Measurements from ENCODE around the gene GYG1. TPM values are rescaled to one million over a fixed set of nuclear protein-coding genes. Genes with fewer than 3 reads are reported as not detected.

Gene GYG1
- total RNA-seq, 1 experiment from 2014 or later: 34.8 TPM

DNA sequence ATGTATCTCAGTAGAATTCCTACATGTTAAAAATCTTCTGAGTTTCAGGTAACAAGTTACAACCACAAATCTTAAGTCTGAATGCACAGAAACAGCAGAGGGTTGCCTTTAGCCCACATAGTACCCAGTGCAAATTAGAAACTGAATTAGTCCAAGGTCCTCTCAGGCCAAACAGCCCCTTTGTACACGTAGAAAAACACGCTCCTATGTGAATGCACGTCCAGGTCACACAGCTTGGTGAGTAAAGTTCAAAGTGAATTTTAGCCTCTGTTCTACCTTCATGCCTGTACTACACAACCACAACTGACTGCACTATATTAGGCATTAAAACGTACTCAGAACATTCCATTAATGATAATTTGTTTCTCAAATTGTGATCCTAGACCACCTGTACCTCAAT is 46.3 kb downstream of the GYG1 start:
- no peak overlapping the region for H3K4me3 Mint-ChIP-seq
- peak overlapping the region; percentile 22; the same call in 1 of the 2 replicates for H3K27ac Mint-ChIP-seq
- H3K36me3 Mint-ChIP-seq: peaks cover 61% of the 10 kb centered on the region
- no peaks in the 10 kb centered on the region for H3K9me3 Mint-ChIP-seq
- ChIA-PET CTCF (no interaction called here), POLR2A (no interaction called here)
- no peaks in the 10 kb centered on the region for H3K4me1 Mint-ChIP-seq
- H3K27me3 Mint-ChIP-seq (ENCODE audit: low read depth): no peaks in the 10 kb centered on the region
- ATAC-seq: no peak
- no peak for DNase-seq (ENCODE audit: low spot score)
- no peak for TF ChIP-seq CBFB (CRISPR knock-in tag; IDR thresholded peaks at IDR 0.05; ENCODE audit: low read depth)
- no peak for TF ChIP-seq NFE2L1 (CRISPR knock-in tag; IDR thresholded peaks at IDR 0.05)
- no peak for TF ChIP-seq TP53 (CRISPR knock-in tag; IDR thresholded peaks at IDR 0.05)
- no peak for TF ChIP-seq NFATC4 (CRISPR knock-in tag; IDR thresholded peaks at IDR 0.05)
- TF ChIP-seq, protein P1, sequence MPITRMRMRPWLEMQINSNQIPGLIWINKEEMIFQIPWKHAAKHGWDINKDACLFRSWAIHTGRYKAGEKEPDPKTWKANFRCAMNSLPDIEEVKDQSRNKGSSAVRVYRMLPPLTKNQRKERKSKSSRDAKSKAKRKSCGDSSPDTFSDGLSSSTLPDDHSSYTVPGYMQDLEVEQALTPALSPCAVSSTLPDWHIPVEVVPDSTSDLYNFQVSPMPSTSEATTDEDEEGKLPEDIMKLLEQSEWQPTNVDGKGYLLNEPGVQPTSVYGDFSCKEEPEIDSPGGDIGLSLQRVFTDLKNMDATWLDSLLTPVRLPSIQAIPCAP (CRISPR knock-in tag; IDR thresholded peaks at IDR 0.05): no peak

DNA sequence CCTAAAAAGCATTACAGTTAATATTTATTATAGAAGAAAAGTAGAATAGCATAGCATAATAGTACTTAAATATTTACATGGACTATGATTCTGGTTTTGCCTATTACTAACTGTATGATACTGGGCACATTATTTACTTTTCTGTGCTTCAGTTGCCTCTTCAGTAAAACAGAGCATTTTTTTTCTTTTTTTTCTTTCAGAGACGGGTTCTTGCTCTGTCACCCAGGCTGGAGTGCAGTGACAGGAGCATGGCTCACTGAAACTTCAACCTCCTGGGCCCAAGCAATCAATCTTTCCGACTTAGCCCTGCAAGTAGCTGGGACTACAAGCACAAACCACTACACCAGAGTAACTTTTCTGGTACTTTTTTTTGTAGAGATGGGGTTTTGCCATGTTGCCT is 47.0 kb downstream of the GYG1 start:
- CTCF ChIA-PET: no interaction called here
- Mint-ChIP-seq H3K4me3 (no peak overlapping the region), H3K27ac (0 out of 2 replicates have a peak overlapping the region, but pooled peaks have one; percentile 16), H3K36me3 (peaks cover 55% of the 10 kb centered on the region), H3K9me3 (no peaks in the 10 kb centered on the region), H3K4me1 (no peaks in the 10 kb centered on the region), H3K27me3 (ENCODE audit: low read depth) (no peaks in the 10 kb centered on the region)
- no peak for DNase-seq (ENCODE audit: low spot score)
- TF ChIP-seq PRRX2 (CRISPR knock-in tag; IDR thresholded peaks at IDR 0.05) (no peak), OVOL2 (CRISPR knock-in tag; IDR thresholded peaks at IDR 0.05; ENCODE audit: borderline replicate concordance) (no peak), HMGA2 (CRISPR knock-in tag; IDR thresholded peaks at IDR 0.05) (no peak), FOXP1 (CRISPR knock-in tag; IDR thresholded peaks at IDR 0.05; ENCODE audit: borderline replicate concordance) (no peak), ZNF396 (CRISPR knock-in tag; IDR thresholded peaks at IDR 0.05; ENCODE audit: borderline replicate concordance) (no peak), NFE2L1 (CRISPR knock-in tag; IDR thresholded peaks at IDR 0.05) (no peak), ETV6 (CRISPR knock-in tag; IDR thresholded peaks at IDR 0.05) (no peak)
- TF ChIP-seq, protein P2, sequence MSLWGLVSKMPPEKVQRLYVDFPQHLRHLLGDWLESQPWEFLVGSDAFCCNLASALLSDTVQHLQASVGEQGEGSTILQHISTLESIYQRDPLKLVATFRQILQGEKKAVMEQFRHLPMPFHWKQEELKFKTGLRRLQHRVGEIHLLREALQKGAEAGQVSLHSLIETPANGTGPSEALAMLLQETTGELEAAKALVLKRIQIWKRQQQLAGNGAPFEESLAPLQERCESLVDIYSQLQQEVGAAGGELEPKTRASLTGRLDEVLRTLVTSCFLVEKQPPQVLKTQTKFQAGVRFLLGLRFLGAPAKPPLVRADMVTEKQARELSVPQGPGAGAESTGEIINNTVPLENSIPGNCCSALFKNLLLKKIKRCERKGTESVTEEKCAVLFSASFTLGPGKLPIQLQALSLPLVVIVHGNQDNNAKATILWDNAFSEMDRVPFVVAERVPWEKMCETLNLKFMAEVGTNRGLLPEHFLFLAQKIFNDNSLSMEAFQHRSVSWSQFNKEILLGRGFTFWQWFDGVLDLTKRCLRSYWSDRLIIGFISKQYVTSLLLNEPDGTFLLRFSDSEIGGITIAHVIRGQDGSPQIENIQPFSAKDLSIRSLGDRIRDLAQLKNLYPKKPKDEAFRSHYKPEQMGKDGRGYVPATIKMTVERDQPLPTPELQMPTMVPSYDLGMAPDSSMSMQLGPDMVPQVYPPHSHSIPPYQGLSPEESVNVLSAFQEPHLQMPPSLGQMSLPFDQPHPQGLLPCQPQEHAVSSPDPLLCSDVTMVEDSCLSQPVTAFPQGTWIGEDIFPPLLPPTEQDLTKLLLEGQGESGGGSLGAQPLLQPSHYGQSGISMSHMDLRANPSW (CRISPR knock-in tag; conservative IDR thresholded peaks at IDR 0.05; ENCODE audit: low read depth): no peak
- TF ChIP-seq, protein P3, sequence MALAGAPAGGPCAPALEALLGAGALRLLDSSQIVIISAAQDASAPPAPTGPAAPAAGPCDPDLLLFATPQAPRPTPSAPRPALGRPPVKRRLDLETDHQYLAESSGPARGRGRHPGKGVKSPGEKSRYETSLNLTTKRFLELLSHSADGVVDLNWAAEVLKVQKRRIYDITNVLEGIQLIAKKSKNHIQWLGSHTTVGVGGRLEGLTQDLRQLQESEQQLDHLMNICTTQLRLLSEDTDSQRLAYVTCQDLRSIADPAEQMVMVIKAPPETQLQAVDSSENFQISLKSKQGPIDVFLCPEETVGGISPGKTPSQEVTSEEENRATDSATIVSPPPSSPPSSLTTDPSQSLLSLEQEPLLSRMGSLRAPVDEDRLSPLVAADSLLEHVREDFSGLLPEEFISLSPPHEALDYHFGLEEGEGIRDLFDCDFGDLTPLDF (CRISPR knock-in tag; IDR thresholded peaks at IDR 0.05): no peak
- TF ChIP-seq, protein P4, sequence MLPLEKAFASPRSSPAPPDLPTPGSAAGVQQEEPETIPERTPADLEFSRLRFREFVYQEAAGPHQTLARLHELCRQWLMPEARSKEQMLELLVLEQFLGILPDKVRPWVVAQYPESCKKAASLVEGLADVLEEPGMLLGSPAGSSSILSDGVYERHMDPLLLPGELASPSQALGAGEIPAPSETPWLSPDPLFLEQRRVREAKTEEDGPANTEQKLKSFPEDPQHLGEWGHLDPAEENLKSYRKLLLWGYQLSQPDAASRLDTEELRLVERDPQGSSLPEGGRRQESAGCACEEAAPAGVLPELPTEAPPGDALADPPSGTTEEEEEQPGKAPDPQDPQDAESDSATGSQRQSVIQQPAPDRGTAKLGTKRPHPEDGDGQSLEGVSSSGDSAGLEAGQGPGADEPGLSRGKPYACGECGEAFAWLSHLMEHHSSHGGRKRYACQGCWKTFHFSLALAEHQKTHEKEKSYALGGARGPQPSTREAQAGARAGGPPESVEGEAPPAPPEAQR (CRISPR knock-in tag; IDR thresholded peaks at IDR 0.05): no peak
- ATAC-seq: no peak
- POLR2A ChIA-PET: no interaction called here

DNA sequence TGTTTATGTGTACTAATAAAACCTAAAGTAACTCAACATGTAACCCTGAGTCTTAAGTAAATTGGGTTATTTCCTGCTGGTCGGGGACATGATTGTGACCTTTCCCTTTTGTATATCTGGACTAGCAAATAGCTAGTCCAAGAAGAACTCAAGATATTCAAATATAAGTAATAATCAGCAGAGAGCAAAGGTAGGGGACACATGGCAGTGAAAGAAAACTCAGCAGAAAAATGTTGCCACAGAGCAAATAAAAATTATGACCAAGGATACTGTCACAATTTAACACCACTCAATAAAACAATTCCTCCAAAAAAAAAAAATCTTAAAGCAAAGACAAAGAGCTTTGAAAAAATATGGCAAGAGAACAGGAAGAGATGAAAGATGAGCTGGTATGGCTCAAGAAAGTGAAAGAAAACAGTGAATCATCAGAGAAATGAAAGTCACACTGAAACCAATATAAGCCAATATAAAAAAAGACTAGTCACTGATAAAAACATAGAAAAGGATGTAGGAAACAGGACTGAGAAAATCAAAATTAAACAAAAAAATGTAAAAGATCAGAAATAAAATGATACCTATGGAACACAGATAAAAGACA is 51.5 kb downstream of the GYG1 start:
- ChIA-PET CTCF (interaction anchor here (1.3 kb wide), 1 partner anchor 88 kb away, joined by 5 read pairs; no protein-coding TSS in a partner anchor), POLR2A (no interaction called here)
- TF ChIP-seq, protein P5, sequence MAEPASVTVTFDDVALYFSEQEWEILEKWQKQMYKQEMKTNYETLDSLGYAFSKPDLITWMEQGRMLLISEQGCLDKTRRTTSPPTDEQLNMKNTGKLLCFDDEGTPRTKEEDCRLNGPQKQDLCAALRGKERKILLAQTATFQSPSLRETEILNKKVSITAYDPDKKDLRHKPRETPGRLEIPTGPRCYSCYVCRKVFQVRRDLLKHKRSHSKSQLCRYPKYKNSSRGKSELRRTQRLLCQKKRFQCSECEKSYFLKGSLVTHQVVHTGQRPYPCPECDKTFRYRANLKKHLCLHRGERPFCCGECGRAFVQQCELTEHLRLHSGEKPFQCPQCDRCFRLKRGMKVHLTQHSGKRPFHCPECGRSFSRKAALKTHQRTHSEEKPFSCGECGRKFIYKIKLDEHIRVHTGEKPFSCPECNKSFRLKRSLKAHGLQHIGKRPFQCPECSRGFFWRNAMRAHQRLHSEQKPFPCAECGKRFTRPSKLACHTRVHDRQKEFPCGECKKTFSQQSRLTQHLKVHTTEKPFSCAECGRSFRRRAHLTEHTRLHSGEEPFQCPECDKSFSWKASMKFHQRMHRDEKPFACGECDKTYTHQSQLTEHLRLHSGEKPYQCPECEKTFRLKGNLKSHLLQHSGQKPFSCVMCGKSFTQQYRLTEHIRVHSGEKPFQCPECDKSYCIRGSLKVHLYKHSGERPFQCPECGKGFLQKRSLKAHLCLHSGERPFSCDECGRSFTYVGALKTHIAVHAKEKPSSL (CRISPR knock-in tag; conservative IDR thresholded peaks at IDR 0.05): no peak
- H3K9me3 Mint-ChIP-seq: no peaks in the 10 kb centered on the region
- ATAC-seq (no peak), DNase-seq (ENCODE audit: low spot score) (no peak)
- peaks cover 44% of the 10 kb centered on the region for H3K36me3 Mint-ChIP-seq
- H3K4me3 Mint-ChIP-seq: no peak overlapping the region
- no peak overlapping the region for H3K27ac Mint-ChIP-seq
- no peaks in the 10 kb centered on the region for H3K4me1 Mint-ChIP-seq
- H3K27me3 Mint-ChIP-seq (ENCODE audit: low read depth): no peaks in the 10 kb centered on the region
